LoVo (cell line): ENCODE data around the gene CACNA1G.

Source experiments
- DNase-seq: peaks from one replicate; pipeline ENCODE4 v3.0.0-alpha.2; 2016; ENCODE audit warnings: low spot score

Gene CACNA1G

GRCh38 chr17:50672831-50673551, 112.5 kb downstream of the CACNA1G start:
- DNase-seq, result no peak

- no peak for DNase-seq
These were observed 114.7 kb downstream of the CACNA1G start for GRCh38 chr17:50675190-50675589.

GRCh38 chr17:50675627-50676026, 115.1 kb downstream of the CACNA1G start:
- DNase-seq, result no peak

GRCh38 chr17:50676065-50676975, 115.8 kb downstream of the CACNA1G start:
- DNase-seq, result no peak
